ENCODE measurements around the gene NFKBIE.

Gene NFKBIE

DNA sequence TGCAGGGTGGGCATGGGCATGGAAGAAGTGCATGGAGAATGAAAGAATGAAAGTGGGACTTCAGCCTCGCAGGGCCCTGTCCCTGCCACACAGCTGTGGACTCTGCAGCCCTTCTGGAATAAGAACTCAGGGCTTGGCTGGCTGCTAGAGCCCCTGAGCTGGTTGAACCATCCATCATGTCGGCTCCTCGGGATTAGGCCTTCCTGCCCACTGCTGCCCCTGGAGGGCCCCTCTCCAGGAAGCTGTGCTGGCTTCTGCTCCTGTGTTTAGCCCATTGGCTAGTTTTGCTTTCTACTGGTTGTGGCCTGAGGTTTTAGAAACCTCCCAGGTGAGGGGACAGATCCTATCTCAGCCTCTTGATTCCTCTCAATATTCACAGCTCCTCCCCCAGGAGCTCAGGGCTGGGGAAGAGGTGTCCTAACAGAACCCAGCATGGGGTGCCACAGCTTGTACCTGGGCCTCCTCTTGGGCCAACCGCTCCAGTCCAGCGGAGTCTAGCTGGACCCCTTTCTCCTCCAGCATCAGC is 39.9 kb upstream of the NFKBIE start:
- H3K27ac ChIP-seq (ENCODE audit: low read length), result no peak overlapping the region
- no peak overlapping the region for H3K4me3 ChIP-seq (ENCODE audit: low read length in 2 of 2)
- peaks cover 40 to 64% of the 10 kb centered on the region in 2 donors for H3K36me3 ChIP-seq (ENCODE audit: control insufficient read depth in 2 of 2, insufficient read depth in 2 of 2, low read length in 2 of 2)
- H3K9me3 ChIP-seq (ENCODE audit: control insufficient read depth in 2 of 2, low read length in 2 of 2), result no peaks in the 10 kb centered on the region
- H3K9ac ChIP-seq (ENCODE audit: low read length in 2 of 2), result no peak overlapping the region
- H3K27me3 ChIP-seq (ENCODE audit: control insufficient read depth in 1 of 2, insufficient read depth in 2 of 2, low read length in 2 of 2), result no peaks in the 10 kb centered on the region
- H3K4me1 ChIP-seq (ENCODE audit: control insufficient read depth, insufficient read depth, low read length), result no peaks in the 10 kb centered on the region

DNA sequence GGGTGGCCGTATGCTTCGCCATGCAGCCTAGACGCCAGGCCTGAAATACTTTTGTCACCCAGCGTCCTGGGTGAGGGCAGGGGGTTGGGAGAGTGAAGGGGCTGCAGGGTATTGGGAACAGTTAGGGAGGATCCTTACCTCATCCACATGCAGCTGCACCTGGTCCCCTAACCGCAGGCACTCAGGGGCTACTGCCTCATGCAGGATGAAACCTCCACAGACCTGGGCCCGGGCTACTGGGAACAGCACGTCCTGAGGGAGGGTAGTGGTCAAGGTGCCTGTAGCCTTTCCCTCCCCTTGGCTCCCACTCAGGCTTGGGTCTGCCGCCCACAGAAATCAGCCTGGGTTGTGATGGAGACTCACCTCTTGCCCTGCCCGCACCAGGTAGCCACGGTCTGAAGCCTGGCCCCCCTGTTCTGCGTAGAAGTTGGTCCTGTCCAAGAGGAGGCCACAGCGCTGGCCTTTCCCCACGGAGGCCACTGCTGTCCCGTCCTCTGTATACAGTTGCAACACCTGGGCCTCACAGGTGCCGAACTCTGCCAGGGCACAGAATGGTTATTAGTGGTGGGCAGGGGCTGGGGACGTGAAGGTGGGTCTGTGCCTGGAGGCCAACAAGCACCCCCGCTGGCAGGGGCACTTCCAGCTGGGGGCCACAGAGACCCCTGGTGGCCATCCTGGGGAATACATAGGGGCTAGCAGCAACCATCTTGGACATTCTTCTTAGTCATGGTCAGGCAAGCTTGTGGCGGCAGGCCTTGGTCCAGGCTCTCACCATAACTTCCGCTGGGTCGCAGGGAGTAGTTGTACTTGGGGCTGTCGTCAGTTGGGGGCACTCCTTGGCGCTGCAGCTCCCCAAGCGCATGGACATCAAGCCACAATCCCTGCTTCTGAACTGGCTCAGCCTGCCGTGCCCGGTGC is 39.2 kb upstream of the NFKBIE start:
- H3K36me3 ChIP-seq (ENCODE audit: control insufficient read depth in 2 of 2, insufficient read depth in 2 of 2, low read length in 2 of 2), result peaks cover 34 to 59% of the 10 kb centered on the region in 2 donors

DNA sequence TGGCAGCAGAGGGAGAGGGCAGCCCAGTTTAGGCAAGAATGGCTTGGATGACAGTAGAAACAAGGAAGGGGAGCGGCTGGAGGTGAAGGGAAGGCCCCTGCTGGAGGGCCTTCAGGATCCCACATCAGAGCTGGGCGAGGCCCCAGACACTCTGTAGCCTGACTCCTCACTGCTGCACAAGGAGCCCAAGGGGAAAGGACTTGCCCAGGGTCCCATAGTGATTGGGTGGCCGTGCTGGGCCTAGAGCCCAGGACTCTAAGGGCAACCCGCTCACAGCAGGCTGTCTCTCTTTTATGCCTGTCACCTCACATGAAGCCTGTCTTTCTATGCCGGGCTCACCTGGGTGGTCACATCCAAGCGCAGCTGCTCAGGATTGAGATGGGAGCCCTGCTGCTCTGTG is 38.5 kb upstream of the NFKBIE start:
- Histone ChIP-seq H3K9me3 (ENCODE audit: control insufficient read depth in 2 of 2, low read length in 2 of 2) (no peaks in the 10 kb centered on the region), H3K4me1 (ENCODE audit: control insufficient read depth, insufficient read depth, low read length) (no peaks in the 10 kb centered on the region), H3K27ac (ENCODE audit: low read length) (no peak overlapping the region), H3K27me3 (ENCODE audit: control insufficient read depth in 1 of 2, insufficient read depth in 2 of 2, low read length in 2 of 2) (no peaks in the 10 kb centered on the region), H3K9ac (ENCODE audit: low read length in 2 of 2) (no peak overlapping the region), H3K36me3 (ENCODE audit: control insufficient read depth in 2 of 2, insufficient read depth in 2 of 2, low read length in 2 of 2) (peaks cover 28 to 52% of the 10 kb centered on the region in 2 donors), H3K4me3 (ENCODE audit: low read length in 2 of 2) (no peak overlapping the region)

More for the DNA sequence above, 39.2 kb upstream of the NFKBIE start:
- no peak overlapping the region for H3K9ac ChIP-seq (ENCODE audit: low read length in 2 of 2)
- no peaks in the 10 kb centered on the region for H3K9me3 ChIP-seq (ENCODE audit: control insufficient read depth in 2 of 2, low read length in 2 of 2)
- no peak overlapping the region for H3K4me3 ChIP-seq (ENCODE audit: low read length in 2 of 2)
- H3K27ac ChIP-seq (ENCODE audit: low read length), result no peak overlapping the region
- no peaks in the 10 kb centered on the region for H3K4me1 ChIP-seq (ENCODE audit: control insufficient read depth, insufficient read depth, low read length)
- H3K27me3 ChIP-seq (ENCODE audit: control insufficient read depth in 1 of 2, insufficient read depth in 2 of 2, low read length in 2 of 2), result no peaks in the 10 kb centered on the region

DNA sequence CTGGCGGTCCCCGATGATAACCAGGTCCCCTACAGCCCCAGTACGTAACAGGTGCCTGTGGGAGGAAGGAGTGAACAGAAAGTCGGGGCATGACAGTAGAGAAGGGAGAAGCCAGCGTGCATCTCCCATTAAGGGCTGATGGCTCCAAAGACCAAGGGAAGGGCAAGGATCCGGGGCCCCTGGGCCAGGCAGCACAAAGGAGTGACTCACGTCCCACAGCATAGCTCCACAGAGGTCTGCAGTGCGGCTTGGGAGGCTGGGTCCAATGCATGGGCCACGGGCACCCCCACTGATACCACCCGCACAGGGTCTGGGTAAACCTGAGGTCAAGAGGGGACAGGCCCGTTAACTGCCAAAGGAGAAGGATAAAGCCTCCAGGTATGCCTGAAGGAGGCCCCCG is 37.5 kb upstream of the NFKBIE start:
- Histone ChIP-seq H3K27ac (ENCODE audit: low read length) (no peak overlapping the region), H3K4me1 (ENCODE audit: control insufficient read depth, insufficient read depth, low read length) (peaks cover 2% of the 10 kb centered on the region), H3K27me3 (ENCODE audit: control insufficient read depth in 1 of 2, insufficient read depth in 2 of 2, low read length in 2 of 2) (peaks cover under 1 to 3% of the 10 kb centered on the region in 2 donors), H3K36me3 (ENCODE audit: control insufficient read depth in 2 of 2, insufficient read depth in 2 of 2, low read length in 2 of 2) (peaks cover 28 to 51% of the 10 kb centered on the region in 2 donors), H3K4me3 (ENCODE audit: low read length in 2 of 2) (no peak overlapping the region), H3K9ac (ENCODE audit: low read length in 2 of 2) (no peak overlapping the region), H3K9me3 (ENCODE audit: control insufficient read depth in 2 of 2, low read length in 2 of 2) (no peaks in the 10 kb centered on the region)

DNA sequence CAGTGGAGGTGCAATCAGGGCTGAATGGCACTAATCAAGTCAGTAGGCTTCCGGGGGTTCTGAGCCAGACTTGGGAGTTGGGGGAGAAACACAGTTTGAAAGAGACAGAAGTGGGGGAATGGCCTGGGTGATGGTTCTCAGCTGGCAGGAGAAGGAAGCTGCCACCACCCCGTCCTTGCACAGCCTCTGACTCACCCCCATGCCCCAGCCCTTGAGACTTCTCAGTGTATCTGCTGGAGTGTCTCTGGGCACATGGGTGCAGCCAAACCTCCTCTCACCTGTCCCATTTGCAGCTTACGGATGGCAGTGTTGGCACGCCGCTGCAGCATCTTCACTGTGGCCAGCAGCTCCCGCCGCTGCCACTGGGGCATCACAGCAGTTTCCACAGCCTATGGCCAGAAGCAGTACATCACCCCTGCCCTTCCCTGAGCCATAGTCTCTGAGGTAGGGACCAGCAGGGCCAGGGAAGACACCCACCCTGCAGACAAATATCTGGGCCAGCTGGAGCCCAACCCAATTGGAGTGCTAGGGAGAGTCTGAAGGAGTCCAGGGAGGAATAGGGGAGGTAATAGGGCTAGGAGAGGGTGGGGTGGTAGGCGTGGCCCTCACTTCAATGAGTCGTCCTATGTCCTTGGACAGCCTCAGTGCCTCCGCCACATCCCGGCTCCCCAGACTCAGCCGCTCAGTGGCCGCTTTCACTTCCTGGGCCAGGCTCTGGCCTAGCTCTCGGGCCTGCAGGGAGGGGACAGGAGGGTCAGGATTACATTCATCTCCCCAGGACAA is 36.6 kb upstream of the NFKBIE start:
- Histone ChIP-seq H3K27ac (ENCODE audit: low read length) (no peak overlapping the region), H3K9me3 (ENCODE audit: control insufficient read depth in 2 of 2, low read length in 2 of 2) (no peaks in the 10 kb centered on the region), H3K36me3 (ENCODE audit: control insufficient read depth in 2 of 2, insufficient read depth in 2 of 2, low read length in 2 of 2) (peaks cover 28 to 49% of the 10 kb centered on the region in 2 donors), H3K4me3 (ENCODE audit: low read length in 2 of 2) (no peak overlapping the region), H3K27me3 (ENCODE audit: control insufficient read depth in 1 of 2, insufficient read depth in 2 of 2, low read length in 2 of 2) (peaks cover 5 to 9% of the 10 kb centered on the region in 2 donors), H3K4me1 (ENCODE audit: control insufficient read depth, insufficient read depth, low read length) (peaks cover 11% of the 10 kb centered on the region), H3K9ac (ENCODE audit: low read length in 2 of 2) (no peak overlapping the region)

DNA sequence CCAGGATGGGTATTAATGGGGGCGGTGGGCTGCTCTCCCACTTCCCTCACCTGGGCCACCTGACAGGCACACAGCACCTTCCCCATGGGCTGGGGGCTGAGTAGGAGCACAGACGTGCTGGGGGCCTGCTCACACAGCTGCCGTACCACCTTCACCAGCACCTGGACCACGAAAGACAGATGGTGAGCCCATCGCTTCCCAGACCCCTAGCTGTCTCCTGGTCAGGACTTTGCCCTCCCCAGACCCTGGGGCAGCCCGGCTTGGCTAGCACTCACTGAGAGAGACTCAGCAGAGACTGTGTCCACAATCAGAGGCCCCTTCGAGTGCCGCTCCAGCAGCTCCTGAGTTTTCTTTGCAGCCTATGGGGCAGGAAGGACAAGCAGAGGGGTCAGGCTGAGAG is 35.8 kb upstream of the NFKBIE start:
- Histone ChIP-seq H3K27ac (ENCODE audit: low read length) (no peak overlapping the region), H3K36me3 (ENCODE audit: control insufficient read depth in 2 of 2, insufficient read depth in 2 of 2, low read length in 2 of 2) (peaks cover 28 to 45% of the 10 kb centered on the region in 2 donors), H3K4me1 (ENCODE audit: control insufficient read depth, insufficient read depth, low read length) (peaks cover 15% of the 10 kb centered on the region), H3K27me3 (ENCODE audit: control insufficient read depth in 1 of 2, insufficient read depth in 2 of 2, low read length in 2 of 2) (peaks cover 14 to 18% of the 10 kb centered on the region in 2 donors), H3K4me3 (ENCODE audit: low read length in 2 of 2) (no peak overlapping the region), H3K9me3 (ENCODE audit: control insufficient read depth in 2 of 2, low read length in 2 of 2) (no peaks in the 10 kb centered on the region), H3K9ac (ENCODE audit: low read length in 2 of 2) (no peak overlapping the region)

DNA sequence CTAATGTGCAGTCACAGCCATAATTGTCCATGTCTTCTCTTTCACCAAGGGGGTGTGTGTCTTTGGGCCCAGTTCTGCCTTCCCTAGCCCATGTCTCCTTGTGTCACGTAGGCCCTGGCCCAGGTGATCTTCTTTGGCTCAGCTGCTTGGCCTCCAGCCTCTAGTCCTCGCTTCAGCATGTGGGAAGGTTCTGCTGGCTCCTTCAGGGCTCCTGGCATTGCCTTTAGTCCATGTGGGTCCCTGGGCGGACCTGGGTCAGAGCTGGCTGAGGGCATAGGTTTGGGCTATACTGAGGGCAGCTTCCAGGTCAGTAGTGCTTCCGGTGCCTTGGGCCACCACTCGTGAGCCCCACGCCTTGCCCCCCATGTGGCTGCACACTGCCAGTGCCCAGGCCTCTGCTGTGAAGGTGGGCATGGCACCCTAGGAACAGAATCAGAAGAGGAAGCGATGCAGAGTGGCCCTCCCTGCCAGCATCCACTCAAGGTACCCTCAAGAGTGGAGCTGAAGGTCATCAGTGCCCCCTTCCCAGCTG is 35.0 kb upstream of the NFKBIE start:
- no peak overlapping the region for H3K27ac ChIP-seq (ENCODE audit: low read length)
- no peak overlapping the region for H3K4me3 ChIP-seq (ENCODE audit: low read length in 2 of 2)
- H3K9ac ChIP-seq (ENCODE audit: low read length in 2 of 2), result no peak overlapping the region
- peaks cover 28 to 38% of the 10 kb centered on the region in 2 donors for H3K36me3 ChIP-seq (ENCODE audit: control insufficient read depth in 2 of 2, insufficient read depth in 2 of 2, low read length in 2 of 2)
- peaks cover 15% of the 10 kb centered on the region for H3K4me1 ChIP-seq (ENCODE audit: control insufficient read depth, insufficient read depth, low read length)
- H3K27me3 ChIP-seq (ENCODE audit: control insufficient read depth in 1 of 2, insufficient read depth in 2 of 2, low read length in 2 of 2), result peaks cover 20 to 22% of the 10 kb centered on the region in 2 donors
- no peaks in the 10 kb centered on the region for H3K9me3 ChIP-seq (ENCODE audit: control insufficient read depth in 2 of 2, low read length in 2 of 2)

- Histone ChIP-seq H3K4me3 (ENCODE audit: low read length in 2 of 2) (no peak overlapping the region), H3K4me1 (ENCODE audit: control insufficient read depth, insufficient read depth, low read length) (peaks cover 15% of the 10 kb centered on the region), H3K27ac (ENCODE audit: low read length) (no peak overlapping the region), H3K9ac (ENCODE audit: low read length in 2 of 2) (no peak overlapping the region), H3K27me3 (ENCODE audit: control insufficient read depth in 1 of 2, insufficient read depth in 2 of 2, low read length in 2 of 2) (peaks cover 27 to 29% of the 10 kb centered on the region in 2 donors), H3K9me3 (ENCODE audit: control insufficient read depth in 2 of 2, low read length in 2 of 2) (no peaks in the 10 kb centered on the region), H3K36me3 (ENCODE audit: control insufficient read depth in 2 of 2, insufficient read depth in 2 of 2, low read length in 2 of 2) (peaks cover 25 to 26% of the 10 kb centered on the region in 2 donors)
Measured at GRCh38 chr6:44298864-44299263, 33.5 kb upstream of the NFKBIE start.

GRCh38 chr6:44298055-44298803 is 32.9 kb upstream of the NFKBIE start:
- H3K27ac ChIP-seq (ENCODE audit: low read length), result no peak overlapping the region
- peaks cover 30 to 34% of the 10 kb centered on the region in 2 donors for H3K27me3 ChIP-seq (ENCODE audit: control insufficient read depth in 1 of 2, insufficient read depth in 2 of 2, low read length in 2 of 2)
- no peaks in the 10 kb centered on the region for H3K9me3 ChIP-seq (ENCODE audit: control insufficient read depth in 2 of 2, low read length in 2 of 2)
- peaks cover 19 to 21% of the 10 kb centered on the region in 2 donors for H3K36me3 ChIP-seq (ENCODE audit: control insufficient read depth in 2 of 2, insufficient read depth in 2 of 2, low read length in 2 of 2)
- no peak overlapping the region for H3K9ac ChIP-seq (ENCODE audit: low read length in 2 of 2)
- peak overlapping the region; percentile 62 to 69 for H3K4me3 ChIP-seq (ENCODE audit: low read length in 2 of 2)
- peaks cover 15% of the 10 kb centered on the region for H3K4me1 ChIP-seq (ENCODE audit: control insufficient read depth, insufficient read depth, low read length)

All from stomach smooth muscle (tissue), 2 donors.